ENCODE results near the gene ISYNA1. TPM values are rescaled to one million over a fixed set of nuclear protein-coding genes. Genes with fewer than 3 reads are reported as not detected.

The ISYNA1 gene
- total and polyA plus RNA-seq, 10 of the 15 experiments (the other 5 are each of a cell fraction or from before 2014, with no cell fraction given): 1.9 to 37.0 (median 9.1) TPM

GRCh38 chr19:18419699-18420460 lies 18.1 kb downstream of the ISYNA1 start (continued):
- TF ChIP-seq, protein P1, sequence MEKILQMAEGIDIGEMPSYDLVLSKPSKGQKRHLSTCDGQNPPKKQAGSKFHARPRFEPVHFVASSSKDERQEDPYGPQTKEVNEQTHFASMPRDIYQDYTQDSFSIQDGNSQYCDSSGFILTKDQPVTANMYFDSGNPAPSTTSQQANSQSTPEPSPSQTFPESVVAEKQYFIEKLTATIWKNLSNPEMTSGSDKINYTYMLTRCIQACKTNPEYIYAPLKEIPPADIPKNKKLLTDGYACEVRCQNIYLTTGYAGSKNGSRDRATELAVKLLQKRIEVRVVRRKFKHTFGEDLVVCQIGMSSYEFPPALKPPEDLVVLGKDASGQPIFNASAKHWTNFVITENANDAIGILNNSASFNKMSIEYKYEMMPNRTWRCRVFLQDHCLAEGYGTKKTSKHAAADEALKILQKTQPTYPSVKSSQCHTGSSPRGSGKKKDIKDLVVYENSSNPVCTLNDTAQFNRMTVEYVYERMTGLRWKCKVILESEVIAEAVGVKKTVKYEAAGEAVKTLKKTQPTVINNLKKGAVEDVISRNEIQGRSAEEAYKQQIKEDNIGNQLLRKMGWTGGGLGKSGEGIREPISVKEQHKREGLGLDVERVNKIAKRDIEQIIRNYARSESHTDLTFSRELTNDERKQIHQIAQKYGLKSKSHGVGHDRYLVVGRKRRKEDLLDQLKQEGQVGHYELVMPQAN (conservative IDR thresholded peaks at IDR 0.05): peak; percentile 75; the same call in 1 of the 2 replicates
- TF ChIP-seq, protein P2, sequence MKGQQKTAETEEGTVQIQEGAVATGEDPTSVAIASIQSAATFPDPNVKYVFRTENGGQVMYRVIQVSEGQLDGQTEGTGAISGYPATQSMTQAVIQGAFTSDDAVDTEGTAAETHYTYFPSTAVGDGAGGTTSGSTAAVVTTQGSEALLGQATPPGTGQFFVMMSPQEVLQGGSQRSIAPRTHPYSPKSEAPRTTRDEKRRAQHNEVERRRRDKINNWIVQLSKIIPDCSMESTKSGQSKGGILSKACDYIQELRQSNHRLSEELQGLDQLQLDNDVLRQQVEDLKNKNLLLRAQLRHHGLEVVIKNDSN (IDR thresholded peaks at IDR 0.05; ENCODE audit: borderline replicate concordance, extremely low read length, insufficient read depth, low read depth, low read length): no peak
- TF ChIP-seq RELA (IDR thresholded peaks at IDR 0.05; ENCODE audit: borderline replicate concordance, partially characterized antibody) (no peak), RAD21 (IDR thresholded peaks at IDR 0.05; ENCODE audit: insufficient read depth, low read depth, low read length) (no peak), ZBTB33 (IDR thresholded peaks at IDR 0.05) (no peak), PML (IDR thresholded peaks at IDR 0.05; ENCODE audit: low read length) (no peak), IKZF2 (IDR thresholded peaks at IDR 0.05) (no peak), TBL1XR1 (IDR thresholded peaks at IDR 0.05; ENCODE audit: low read depth, low read length) (no peak), HDGF (IDR thresholded peaks at IDR 0.05) (no peak), ZSCAN29 (IDR thresholded peaks at IDR 0.05) (no peak), SUPT20H (IDR thresholded peaks at IDR 0.05; ENCODE audit: borderline replicate concordance, control insufficient read depth, low read depth, low read length) (no peak), ZNF217 (IDR thresholded peaks at IDR 0.05) (no peak), RUNX3 (IDR thresholded peaks at IDR 0.05; ENCODE audit: low read length) (peak; percentile 17; the same call in 1 of the 2 replicates), RFX5 (IDR thresholded peaks at IDR 0.05; ENCODE audit: low read depth, low read length) (no peak), TAF1 (IDR thresholded peaks at IDR 0.05; ENCODE audit: borderline replicate concordance, low read depth, low read length) (no peak), FOS (IDR thresholded peaks at IDR 0.05; ENCODE audit: borderline replicate concordance, extremely low read depth, insufficient read length) (no peak)
- TF ChIP-seq, protein P3, sequence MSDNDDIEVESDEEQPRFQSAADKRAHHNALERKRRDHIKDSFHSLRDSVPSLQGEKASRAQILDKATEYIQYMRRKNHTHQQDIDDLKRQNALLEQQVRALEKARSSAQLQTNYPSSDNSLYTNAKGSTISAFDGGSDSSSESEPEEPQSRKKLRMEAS (IDR thresholded peaks at IDR 0.05; ENCODE audit: low read depth, low read length): no peak; the same call in 1 of the 2 replicates
- TF ChIP-seq, protein P4, sequence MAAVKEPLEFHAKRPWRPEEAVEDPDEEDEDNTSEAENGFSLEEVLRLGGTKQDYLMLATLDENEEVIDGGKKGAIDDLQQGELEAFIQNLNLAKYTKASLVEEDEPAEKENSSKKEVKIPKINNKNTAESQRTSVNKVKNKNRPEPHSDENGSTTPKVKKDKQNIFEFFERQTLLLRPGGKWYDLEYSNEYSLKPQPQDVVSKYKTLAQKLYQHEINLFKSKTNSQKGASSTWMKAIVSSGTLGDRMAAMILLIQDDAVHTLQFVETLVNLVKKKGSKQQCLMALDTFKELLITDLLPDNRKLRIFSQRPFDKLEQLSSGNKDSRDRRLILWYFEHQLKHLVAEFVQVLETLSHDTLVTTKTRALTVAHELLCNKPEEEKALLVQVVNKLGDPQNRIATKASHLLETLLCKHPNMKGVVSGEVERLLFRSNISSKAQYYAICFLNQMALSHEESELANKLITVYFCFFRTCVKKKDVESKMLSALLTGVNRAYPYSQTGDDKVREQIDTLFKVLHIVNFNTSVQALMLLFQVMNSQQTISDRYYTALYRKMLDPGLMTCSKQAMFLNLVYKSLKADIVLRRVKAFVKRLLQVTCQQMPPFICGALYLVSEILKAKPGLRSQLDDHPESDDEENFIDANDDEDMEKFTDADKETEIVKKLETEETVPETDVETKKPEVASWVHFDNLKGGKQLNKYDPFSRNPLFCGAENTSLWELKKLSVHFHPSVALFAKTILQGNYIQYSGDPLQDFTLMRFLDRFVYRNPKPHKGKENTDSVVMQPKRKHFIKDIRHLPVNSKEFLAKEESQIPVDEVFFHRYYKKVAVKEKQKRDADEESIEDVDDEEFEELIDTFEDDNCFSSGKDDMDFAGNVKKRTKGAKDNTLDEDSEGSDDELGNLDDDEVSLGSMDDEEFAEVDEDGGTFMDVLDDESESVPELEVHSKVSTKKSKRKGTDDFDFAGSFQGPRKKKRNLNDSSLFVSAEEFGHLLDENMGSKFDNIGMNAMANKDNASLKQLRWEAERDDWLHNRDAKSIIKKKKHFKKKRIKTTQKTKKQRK (IDR thresholded peaks at IDR 0.05; ENCODE audit: low read depth, low read length): no peak
- TF ChIP-seq, protein P5, sequence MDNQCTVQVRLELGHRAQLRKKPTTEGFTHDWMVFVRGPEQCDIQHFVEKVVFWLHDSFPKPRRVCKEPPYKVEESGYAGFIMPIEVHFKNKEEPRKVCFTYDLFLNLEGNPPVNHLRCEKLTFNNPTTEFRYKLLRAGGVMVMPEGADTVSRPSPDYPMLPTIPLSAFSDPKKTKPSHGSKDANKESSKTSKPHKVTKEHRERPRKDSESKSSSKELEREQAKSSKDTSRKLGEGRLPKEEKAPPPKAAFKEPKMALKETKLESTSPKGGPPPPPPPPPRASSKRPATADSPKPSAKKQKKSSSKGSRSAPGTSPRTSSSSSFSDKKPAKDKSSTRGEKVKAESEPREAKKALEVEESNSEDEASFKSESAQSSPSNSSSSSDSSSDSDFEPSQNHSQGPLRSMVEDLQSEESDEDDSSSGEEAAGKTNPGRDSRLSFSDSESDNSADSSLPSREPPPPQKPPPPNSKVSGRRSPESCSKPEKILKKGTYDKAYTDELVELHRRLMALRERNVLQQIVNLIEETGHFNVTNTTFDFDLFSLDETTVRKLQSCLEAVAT (IDR thresholded peaks at IDR 0.05): no peak
